MM.1S (cell line): ENCODE results near the gene ELOVL6.

Experiments
- EZH2phosphoT487 ChIP-seq: fragments of 300-600 bp; sonication (generic); IDR thresholded peaks from 2 replicates; pipeline ENCODE4 v1.6.1; 2018; ENCODE audit warnings: antibody characterized with exemption, low read length
- TF ChIP-seq, protein P1 (sequence below): fragments of 300-600 bp; sonication (generic); IDR thresholded peaks from 2 replicates; pipeline ENCODE4 v1.5.1; 2016; ENCODE audit warnings: antibody characterized with exemption, low read length, mixed read lengths

DNA sequence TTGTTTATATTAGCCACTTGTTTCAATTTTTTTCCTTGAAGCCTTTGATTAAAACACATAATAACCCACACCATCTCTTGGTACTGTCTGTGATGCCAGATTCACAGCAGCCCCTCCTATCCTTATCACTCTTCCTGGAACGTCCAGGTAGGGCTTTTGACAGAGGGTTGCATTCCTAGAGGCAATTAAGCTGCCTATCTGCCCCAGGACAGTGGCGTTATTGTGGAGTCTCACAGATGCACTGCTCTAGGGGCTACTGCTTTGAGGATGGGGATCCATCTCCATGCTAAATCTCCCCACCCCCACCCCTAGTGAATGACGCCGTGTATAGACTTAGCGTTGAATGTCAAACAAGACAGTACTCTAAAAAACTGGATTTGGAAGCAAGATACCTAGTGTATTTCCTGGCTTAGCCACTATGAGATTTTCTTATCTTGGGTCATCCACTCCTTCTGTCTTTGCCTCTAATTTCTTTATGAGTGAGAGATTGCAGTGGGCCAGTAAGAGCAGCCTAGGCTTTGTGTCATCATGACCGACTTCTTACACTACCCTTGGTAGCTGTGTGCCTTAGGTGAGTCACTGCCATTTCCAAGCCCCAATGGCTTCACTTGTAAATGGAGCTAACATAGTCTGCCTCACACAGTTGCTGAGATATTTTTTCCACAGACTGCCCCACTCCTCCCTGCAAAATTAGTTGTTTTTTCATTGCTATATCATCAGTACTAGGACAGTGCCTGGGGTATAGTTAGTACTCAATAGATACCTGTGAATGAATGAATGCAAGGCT is 194.8 kb downstream of the ELOVL6 start:
- TF ChIP-seq, protein P1, sequence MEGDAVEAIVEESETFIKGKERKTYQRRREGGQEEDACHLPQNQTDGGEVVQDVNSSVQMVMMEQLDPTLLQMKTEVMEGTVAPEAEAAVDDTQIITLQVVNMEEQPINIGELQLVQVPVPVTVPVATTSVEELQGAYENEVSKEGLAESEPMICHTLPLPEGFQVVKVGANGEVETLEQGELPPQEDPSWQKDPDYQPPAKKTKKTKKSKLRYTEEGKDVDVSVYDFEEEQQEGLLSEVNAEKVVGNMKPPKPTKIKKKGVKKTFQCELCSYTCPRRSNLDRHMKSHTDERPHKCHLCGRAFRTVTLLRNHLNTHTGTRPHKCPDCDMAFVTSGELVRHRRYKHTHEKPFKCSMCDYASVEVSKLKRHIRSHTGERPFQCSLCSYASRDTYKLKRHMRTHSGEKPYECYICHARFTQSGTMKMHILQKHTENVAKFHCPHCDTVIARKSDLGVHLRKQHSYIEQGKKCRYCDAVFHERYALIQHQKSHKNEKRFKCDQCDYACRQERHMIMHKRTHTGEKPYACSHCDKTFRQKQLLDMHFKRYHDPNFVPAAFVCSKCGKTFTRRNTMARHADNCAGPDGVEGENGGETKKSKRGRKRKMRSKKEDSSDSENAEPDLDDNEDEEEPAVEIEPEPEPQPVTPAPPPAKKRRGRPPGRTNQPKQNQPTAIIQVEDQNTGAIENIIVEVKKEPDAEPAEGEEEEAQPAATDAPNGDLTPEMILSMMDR, result no peak
- TF ChIP-seq EZH2phosphoT487, result no peak
